CD4-positive, CD25-positive, alpha-beta regulatory T cell (primary cell): ENCODE data around the gene TPCN2. TPM values are rescaled to one million over a fixed set of nuclear protein-coding genes. Genes with fewer than 3 reads are reported as not detected.

Experiments used
- ATAC-seq, 2 donors: fragments of 150-1000 bp; cut with Tn5 transposase; one replicate each; pipeline ENCODE4 v1.10.0; 2021; ENCODE audit warnings: low read depth in 2 of 2, moderate number of reproducible peaks in 2 of 2, moderate library complexity in 1 of 2
- DNase-seq, 3 donors: peaks; one replicate each; pipeline versions ENCODE4 v3.0.0 to v3.0.0-alpha.2; 2012 to 2022; ENCODE audit warnings: mixed read lengths in 1 of 3
- H3K27ac ChIP-seq: one replicate; pipeline ENCODE4 v1.7.0; 2013; ENCODE audit warnings: mild to moderate bottlenecking, low read length; ENCODE audit not compliant: insufficient read depth, poor library complexity, severe bottlenecking
- H3K27me3 ChIP-seq: one replicate; pipeline ENCODE4 v1.7.0; 2013; ENCODE audit warnings: low read length; ENCODE audit not compliant: control insufficient read depth, insufficient read depth
- H3K36me3 ChIP-seq: one replicate; pipeline ENCODE4 v1.7.0; 2013; ENCODE audit warnings: mild to moderate bottlenecking, low read length, moderate library complexity; ENCODE audit not compliant: control insufficient read depth, insufficient read depth
- H3K4me1 ChIP-seq: 2 replicates; pipeline ENCODE4 v1.7.0; 2013; ENCODE audit warnings: mild to moderate bottlenecking, low read length; ENCODE audit not compliant: insufficient read depth, control insufficient read depth, poor library complexity, severe bottlenecking
- H3K4me3 ChIP-seq: one replicate; pipeline ENCODE4 v1.7.0; 2013; ENCODE audit warnings: low read depth, mild to moderate bottlenecking, low read length, moderate library complexity
- H3K9me3 ChIP-seq, 2 experiments: 1 replicate in 1 of 2; 2 replicates in 1 of 2; pipeline ENCODE4 v1.7.0; 2013; ENCODE audit warnings: low read length in 2 of 2, mild to moderate bottlenecking in 1 of 2, moderate library complexity in 1 of 2; ENCODE audit not compliant: control insufficient read depth in 2 of 2
- H3K27ac Mint-ChIP-seq, 3 donors: one replicate each; pipeline ENCODE4 v1.8.0; 2020 to 2022; ENCODE audit warnings: mild to moderate bottlenecking in 3 of 3, mixed read lengths in 3 of 3, moderate library complexity in 2 of 3
- H3K27me3 Mint-ChIP-seq: one replicate; pipeline ENCODE4 v1.8.0; 2022; ENCODE audit warnings: mild to moderate bottlenecking, mixed read lengths
- H3K36me3 Mint-ChIP-seq: one replicate; pipeline ENCODE4 v1.8.0; 2020; ENCODE audit warnings: mixed read lengths
- H3K4me1 Mint-ChIP-seq, 4 donors: one replicate each; pipeline ENCODE4 v1.8.0; 2020 to 2022; ENCODE audit warnings: mixed read lengths in 4 of 4, mild to moderate bottlenecking in 1 of 4
- H3K4me3 Mint-ChIP-seq, 4 donors: one replicate each; pipeline ENCODE4 v1.8.0; 2020 to 2022; ENCODE audit warnings: mild to moderate bottlenecking in 4 of 4, mixed read lengths in 4 of 4, moderate library complexity in 3 of 4
- H3K9me3 Mint-ChIP-seq, 7 donors: one replicate each; pipeline ENCODE4 v1.8.0; 2020 to 2022; ENCODE audit warnings: mixed read lengths in 7 of 7, mild to moderate bottlenecking in 3 of 7, moderate library complexity in 2 of 7
- polyA plus RNA-seq, 4 donors: library from polyadenylated mRNA; unstranded; fragments of 300-500 nt; fragmentation: Illumina TruSeq; gene quantifications; one replicate each; pipeline ENCODE4 v1.2.3, GENCODE V29; 2021
- total RNA-seq: library from RNA; stranded (reverse); gene quantifications from one replicate; pipeline ENCODE4 v1.2.3, GENCODE V29; 2022

TPCN2 gene
- total and polyA plus RNA-seq, 5 donors from 2014 or later = 5.9 to 20.5 (median 6.6) TPM

- no peaks in the 10 kb centered on the region for H3K4me1 ChIP-seq
- peaks cover 0 to 9% (median 4%) of the 10 kb centered on the region in 7 donors for H3K9me3 Mint-ChIP-seq
- H3K27ac ChIP-seq = no peak overlapping the region
- H3K4me3 ChIP-seq = no peak overlapping the region
- H3K36me3 ChIP-seq = no peaks in the 10 kb centered on the region
- H3K27me3 Mint-ChIP-seq = no peaks in the 10 kb centered on the region
- H3K27ac Mint-ChIP-seq = no peak overlapping the region
- peaks cover 9% of the 10 kb centered on the region for H3K36me3 Mint-ChIP-seq
- H3K4me3 Mint-ChIP-seq = no peak overlapping the region
- H3K9me3 ChIP-seq = peaks cover 2 to 4% of the 10 kb centered on the region in 2 experiments
- peaks cover 0 to 9% (median 4%) of the 10 kb centered on the region in 4 donors for H3K4me1 Mint-ChIP-seq
- no peak for DNase-seq
- ATAC-seq = no peak
- no peaks in the 10 kb centered on the region for H3K27me3 ChIP-seq
Observed at GRCh38 chr11:69108559-69108958, 59.8 kb downstream of the TPCN2 start.

GRCh38 chr11:69109101-69109500 lies 60.4 kb downstream of the TPCN2 start:
- H3K9me3 Mint-ChIP-seq = peaks cover 0 to 9% (median 4%) of the 10 kb centered on the region in 7 donors
- peaks cover 2 to 4% of the 10 kb centered on the region in 2 experiments for H3K9me3 ChIP-seq
- H3K4me3 Mint-ChIP-seq = no peak overlapping the region
- peaks cover 0 to 9% (median 4%) of the 10 kb centered on the region in 4 donors for H3K4me1 Mint-ChIP-seq
- H3K27me3 ChIP-seq = no peaks in the 10 kb centered on the region
- H3K27ac Mint-ChIP-seq = peak overlapping the region in 1 of 3 donors; percentile 65
- ATAC-seq = no peak
- H3K4me1 ChIP-seq = no peaks in the 10 kb centered on the region
- H3K27ac ChIP-seq = no peak overlapping the region
- no peak for DNase-seq
- H3K27me3 Mint-ChIP-seq = no peaks in the 10 kb centered on the region
- peaks cover 9% of the 10 kb centered on the region for H3K36me3 Mint-ChIP-seq
- H3K36me3 ChIP-seq = no peaks in the 10 kb centered on the region
- no peak overlapping the region for H3K4me3 ChIP-seq

GRCh38 chr11:69110451-69110850 lies 61.7 kb downstream of the TPCN2 start:
- Histone ChIP-seq H3K4me1 (no peaks in the 10 kb centered on the region), H3K27me3 (no peaks in the 10 kb centered on the region), H3K27ac (no peak overlapping the region), H3K9me3 (peaks cover 2 to 4% of the 10 kb centered on the region in 2 experiments), H3K4me3 (no peak overlapping the region), H3K36me3 (no peaks in the 10 kb centered on the region)
- Mint-ChIP-seq H3K36me3 (peaks cover 9% of the 10 kb centered on the region), H3K27ac (peak overlapping the region in 1 of 3 donors; percentile 20), H3K9me3 (peaks cover 0 to 9% (median 4%) of the 10 kb centered on the region in 7 donors), H3K27me3 (no peaks in the 10 kb centered on the region), H3K4me3 (no peak overlapping the region), H3K4me1 (peaks cover 0 to 9% (median 4%) of the 10 kb centered on the region in 4 donors)
- ATAC-seq = no peak
- no peak for DNase-seq

GRCh38 chr11:69111624-69112542 lies 63.2 kb downstream of the TPCN2 start:
- H3K27ac ChIP-seq = no peak overlapping the region
- ATAC-seq (no peak), DNase-seq (no peak)
- peaks cover 9% of the 10 kb centered on the region for H3K36me3 Mint-ChIP-seq
- H3K4me1 Mint-ChIP-seq = peaks cover 0 to 7% (median 4%) of the 10 kb centered on the region in 4 donors
- no peak overlapping the region for H3K27ac Mint-ChIP-seq
- no peak overlapping the region for H3K4me3 ChIP-seq
- peaks cover 2 to 4% of the 10 kb centered on the region in 2 experiments for H3K9me3 ChIP-seq
- no peak overlapping the region for H3K4me3 Mint-ChIP-seq
- peaks cover 0 to 9% (median 4%) of the 10 kb centered on the region in 7 donors for H3K9me3 Mint-ChIP-seq
- H3K27me3 ChIP-seq = no peaks in the 10 kb centered on the region
- H3K27me3 Mint-ChIP-seq = no peaks in the 10 kb centered on the region
- no peaks in the 10 kb centered on the region for H3K4me1 ChIP-seq
- no peaks in the 10 kb centered on the region for H3K36me3 ChIP-seq

GRCh38 chr11:69113226-69113625 lies 64.5 kb downstream of the TPCN2 start:
- Histone ChIP-seq H3K9me3 (no peaks in the 10 kb centered on the region), H3K27ac (no peak overlapping the region), H3K36me3 (no peaks in the 10 kb centered on the region), H3K27me3 (no peaks in the 10 kb centered on the region), H3K4me3 (no peak overlapping the region), H3K4me1 (no peaks in the 10 kb centered on the region)
- Mint-ChIP-seq H3K36me3 (peaks cover 9% of the 10 kb centered on the region), H3K9me3 (peaks cover 0 to 9% (median 2%) of the 10 kb centered on the region in 7 donors), H3K27ac (peak overlapping the region in 1 of 3 donors; percentile 76), H3K4me1 (peaks cover 0 to 5% (median 4%) of the 10 kb centered on the region in 4 donors), H3K4me3 (no peak overlapping the region), H3K27me3 (no peaks in the 10 kb centered on the region)
- no peak for DNase-seq
- ATAC-seq = no peak

GRCh38 chr11:69113646-69114340 lies 65.1 kb downstream of the TPCN2 start:
- no peak for DNase-seq
- H3K4me3 Mint-ChIP-seq = no peak overlapping the region

GRCh38 chr11:69114362-69114761 lies 65.6 kb downstream of the TPCN2 start:
- no peak overlapping the region for H3K4me3 Mint-ChIP-seq
- Histone ChIP-seq H3K4me3 (no peak overlapping the region), H3K4me1 (no peaks in the 10 kb centered on the region), H3K36me3 (no peaks in the 10 kb centered on the region), H3K27ac (no peak overlapping the region), H3K27me3 (no peaks in the 10 kb centered on the region), H3K9me3 (no peaks in the 10 kb centered on the region)
- H3K4me1 Mint-ChIP-seq = peaks cover 0 to 10% (median 4%) of the 10 kb centered on the region in 4 donors
- peaks cover 9% of the 10 kb centered on the region for H3K36me3 Mint-ChIP-seq
- H3K27me3 Mint-ChIP-seq = no peaks in the 10 kb centered on the region
- peak overlapping the region in 1 of 3 donors; percentile 81 for H3K27ac Mint-ChIP-seq
- no peak for DNase-seq
- H3K9me3 Mint-ChIP-seq = peaks cover 0 to 9% (median 2%) of the 10 kb centered on the region in 7 donors
- no peak for ATAC-seq

More at GRCh38 chr11:69113646-69114340, 65.1 kb downstream of the TPCN2 start:
- H3K36me3 ChIP-seq = no peaks in the 10 kb centered on the region
- Mint-ChIP-seq H3K9me3 (peaks cover 0 to 9% (median 2%) of the 10 kb centered on the region in 7 donors), H3K27me3 (no peaks in the 10 kb centered on the region), H3K27ac (no peak overlapping the region), H3K36me3 (peaks cover 9% of the 10 kb centered on the region), H3K4me1 (peaks cover 0 to 5% (median 4%) of the 10 kb centered on the region in 4 donors)
- no peak for ATAC-seq
- no peak overlapping the region for H3K4me3 ChIP-seq
- H3K4me1 ChIP-seq = no peaks in the 10 kb centered on the region
- no peak overlapping the region for H3K27ac ChIP-seq
- no peaks in the 10 kb centered on the region for H3K27me3 ChIP-seq
- no peaks in the 10 kb centered on the region for H3K9me3 ChIP-seq
